AG08396 (cell line): ENCODE measurements around the gene STK32A.
A peak's percentile ranks its signal among the peaks of the same experiment; 100 is the strongest.

Experiments used
- DNase-seq: peaks from one replicate; pipeline ENCODE4 v3.0.0; 2012; ENCODE audit warnings: low spot score, mixed read lengths

STK32A gene

GRCh38 chr5:147391781-147392180 is 157.0 kb downstream of the STK32A start:
- DNase-seq, result peak; percentile 64

GRCh38 chr5:147393874-147394672 is 159.2 kb downstream of the STK32A start:
- no peak for DNase-seq

DNA sequence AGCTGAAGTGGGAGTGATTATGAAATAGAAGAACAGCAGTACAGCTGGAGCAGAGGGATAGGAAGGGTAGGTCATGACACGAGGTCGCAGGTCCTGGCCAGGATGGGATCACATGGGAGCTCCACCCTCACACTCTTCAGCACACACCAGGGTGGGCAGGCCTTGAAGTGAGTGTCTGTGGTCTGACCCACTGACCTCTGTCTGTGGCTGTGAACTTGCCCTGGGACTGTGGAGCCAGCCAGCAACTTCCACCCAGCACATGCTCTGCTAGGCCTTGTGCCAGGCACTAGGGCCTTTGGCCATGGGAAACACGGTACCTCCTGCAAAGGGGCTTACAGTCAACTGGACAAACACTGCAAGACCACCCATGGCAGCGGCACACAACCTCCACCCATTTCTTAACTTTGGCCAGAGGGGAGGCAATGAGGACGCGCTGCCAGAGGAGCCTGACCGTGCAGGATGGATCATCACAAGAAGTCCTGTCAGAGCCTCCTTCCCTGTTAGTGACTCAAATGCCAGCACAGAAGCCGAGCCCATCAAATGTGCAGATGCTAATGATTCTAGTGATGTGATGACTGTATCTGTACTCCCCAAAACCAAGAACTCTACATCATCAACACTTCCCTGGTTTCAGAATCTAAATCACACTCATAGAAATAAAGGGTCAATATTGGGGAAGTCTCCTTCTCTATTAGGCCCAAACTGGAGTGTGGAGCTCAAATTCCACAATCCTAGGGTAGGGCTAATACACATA is 161.4 kb downstream of the STK32A start:
- DNase-seq, result no peak

GRCh38 chr5:147397616-147398015 is 162.8 kb downstream of the STK32A start:
- no peak for DNase-seq

GRCh38 chr5:147398860-147399259 is 164.0 kb downstream of the STK32A start:
- DNase-seq, result no peak

GRCh38 chr5:147400126-147400809 is 165.4 kb downstream of the STK32A start:
- no peak for DNase-seq

DNA sequence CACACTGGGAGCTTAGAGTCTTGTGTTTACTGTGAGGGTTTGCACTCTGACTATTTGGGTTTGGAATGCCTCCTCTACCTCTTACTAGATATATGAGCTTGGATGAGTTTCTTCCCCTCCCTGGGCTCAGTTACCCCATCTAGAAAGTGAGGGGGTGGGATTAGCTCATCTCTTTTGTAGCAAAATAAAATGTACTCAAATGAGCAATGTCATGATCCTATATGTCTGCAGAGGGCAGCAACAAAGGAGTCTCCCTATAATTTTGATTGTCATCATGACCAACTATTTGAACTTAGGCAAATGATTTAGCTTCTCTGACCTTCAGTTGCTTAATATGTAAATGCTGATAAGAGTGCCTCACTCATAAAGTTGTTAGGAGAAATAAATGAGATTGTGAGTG is 166.1 kb downstream of the STK32A start:
- DNase-seq, result no peak

DNA sequence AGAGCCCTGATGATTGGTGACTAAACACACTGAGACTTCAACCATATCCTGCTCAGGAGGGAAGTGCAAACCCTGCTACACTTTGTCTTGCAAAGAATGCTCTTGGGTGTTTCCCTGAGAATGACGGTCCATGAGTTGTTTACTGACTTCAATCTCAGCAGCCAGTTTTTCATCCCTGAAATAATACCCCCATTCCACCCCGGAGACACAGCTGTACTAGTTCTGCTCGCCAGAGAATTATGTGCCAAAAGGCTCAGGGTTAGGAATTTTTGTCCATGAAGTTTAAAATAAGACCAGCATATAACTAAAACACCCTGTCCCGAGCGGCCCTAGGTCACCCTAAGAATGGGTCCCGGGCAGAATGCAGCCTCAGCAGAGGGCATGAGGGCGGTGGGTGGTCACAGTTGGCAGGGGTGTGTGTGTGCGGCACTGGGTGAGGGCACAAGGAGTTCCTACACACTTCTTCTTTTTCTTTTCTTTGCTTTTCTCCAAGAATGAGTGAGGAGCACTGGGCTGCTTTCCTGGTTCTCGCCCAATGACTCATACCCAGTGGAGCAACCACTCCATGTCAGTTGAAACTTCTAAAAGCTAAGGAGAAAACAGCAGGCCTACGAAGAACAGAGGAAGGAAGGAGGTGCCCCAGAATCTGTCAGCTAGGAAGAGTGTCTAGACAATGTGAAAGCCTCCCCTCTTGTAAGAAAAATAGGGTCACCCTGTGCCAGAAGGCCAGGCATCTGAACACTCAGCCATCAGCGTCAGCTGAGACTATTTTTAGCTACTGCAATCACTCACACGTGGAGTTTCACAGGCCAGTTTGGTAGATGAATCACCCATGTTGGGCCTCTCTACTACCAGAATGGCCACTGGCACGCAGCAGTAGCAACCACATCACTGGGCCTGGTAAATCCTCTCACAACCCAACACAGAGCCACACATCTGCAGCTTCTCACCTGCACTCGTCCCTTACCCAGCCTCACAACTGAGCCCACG is 169.1 kb downstream of the STK32A start:
- DNase-seq, result peak; percentile 87

DNA sequence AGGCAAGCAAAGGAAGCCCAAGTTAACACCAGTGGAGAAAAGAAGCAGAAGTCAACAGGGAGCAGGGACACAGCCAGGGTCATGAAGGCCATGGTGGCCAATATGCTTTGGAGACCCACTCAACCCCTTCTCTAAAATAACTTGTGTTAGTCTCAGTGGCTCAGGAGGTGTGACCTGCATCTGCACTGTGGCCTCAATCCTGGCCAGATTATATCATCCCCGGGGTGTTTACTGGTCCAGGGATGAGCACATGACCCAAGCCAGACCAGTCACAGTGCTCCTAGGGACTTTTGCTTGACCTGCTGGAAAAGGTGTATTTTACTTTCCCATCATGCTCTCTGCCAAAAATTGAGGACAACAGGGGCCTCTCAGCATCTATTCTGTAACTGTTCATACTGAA is 169.9 kb downstream of the STK32A start:
- no peak for DNase-seq

- DNase-seq, result no peak
These were observed 171.8 kb downstream of the STK32A start for GRCh38 chr5:147406636-147407035.

DNA sequence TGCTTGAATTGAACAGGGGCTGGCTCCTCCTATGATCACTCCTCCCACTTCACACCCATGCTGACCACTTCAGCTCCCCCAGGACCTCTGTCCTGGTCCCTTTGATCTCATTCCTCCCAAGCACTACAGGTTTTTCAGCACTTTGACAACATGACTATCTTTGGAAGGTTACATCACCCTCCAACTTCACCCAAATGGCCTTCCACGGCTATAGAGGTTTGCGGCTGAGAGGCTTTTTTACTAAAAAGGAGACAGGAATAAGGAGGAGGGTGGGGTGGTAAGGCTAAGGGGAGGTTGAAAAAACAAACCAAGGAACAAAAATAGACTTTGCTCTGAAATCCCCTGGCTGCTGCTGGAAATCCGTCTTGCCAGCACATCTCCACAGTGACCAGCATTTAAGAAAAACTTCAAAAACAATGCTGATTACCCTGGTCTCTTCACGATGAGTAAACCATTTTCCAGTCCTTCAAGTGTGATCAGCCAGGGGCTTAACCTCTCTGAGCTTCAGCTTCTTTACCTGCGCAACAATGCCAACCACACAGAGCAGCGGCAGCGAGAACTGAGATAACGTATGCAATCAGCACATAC is 172.4 kb downstream of the STK32A start:
- peak; percentile 12 for DNase-seq

- DNase-seq, result no peak
These were observed 174.2 kb downstream of the STK32A start for GRCh38 chr5:147408980-147409379.

DNA sequence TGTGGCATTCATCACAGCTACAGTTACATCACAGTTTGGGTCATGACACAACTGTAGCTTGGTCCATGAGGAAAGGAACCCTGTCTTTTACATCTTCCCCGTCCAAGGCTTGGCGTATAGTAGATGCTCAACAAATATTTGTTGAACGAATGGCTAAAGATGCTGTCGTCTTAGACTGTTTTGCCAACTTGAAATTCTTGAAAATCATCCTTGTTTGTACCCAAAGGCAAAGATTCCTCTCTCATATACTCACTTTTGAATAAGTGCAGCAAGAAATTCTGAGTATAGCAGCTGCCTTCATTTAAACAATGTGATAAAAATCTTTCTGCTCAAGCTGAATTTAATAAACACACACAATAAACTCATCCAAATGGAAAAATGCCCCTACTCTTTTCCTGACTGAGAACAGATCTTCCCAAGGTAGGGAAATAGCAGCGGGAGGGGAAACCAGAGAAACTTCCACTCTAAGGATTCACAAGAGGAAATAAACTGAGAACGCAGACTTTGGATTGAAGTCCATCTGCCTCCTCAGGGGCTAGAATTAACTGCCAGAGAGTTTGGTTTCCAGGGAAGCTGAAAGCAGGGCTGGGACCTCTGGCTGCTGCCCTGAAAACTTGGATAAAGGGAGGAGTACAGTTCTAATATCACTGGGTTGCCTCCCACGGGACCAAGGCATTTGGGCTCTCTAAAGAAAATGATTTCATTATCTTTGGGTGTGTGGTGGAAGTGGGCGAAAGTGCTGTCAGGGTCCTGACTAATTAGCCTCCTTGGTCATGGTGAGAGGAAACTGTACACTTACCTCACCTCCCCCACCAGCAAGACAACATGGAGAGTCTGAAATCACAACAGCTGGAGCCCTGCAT is 175.9 kb downstream of the STK32A start:
- no peak for DNase-seq

- DNase-seq, result no peak
These were observed 176.8 kb downstream of the STK32A start for GRCh38 chr5:147411359-147412319.

GRCh38 chr5:147412561-147412960 is 177.7 kb downstream of the STK32A start:
- DNase-seq, result no peak

DNA sequence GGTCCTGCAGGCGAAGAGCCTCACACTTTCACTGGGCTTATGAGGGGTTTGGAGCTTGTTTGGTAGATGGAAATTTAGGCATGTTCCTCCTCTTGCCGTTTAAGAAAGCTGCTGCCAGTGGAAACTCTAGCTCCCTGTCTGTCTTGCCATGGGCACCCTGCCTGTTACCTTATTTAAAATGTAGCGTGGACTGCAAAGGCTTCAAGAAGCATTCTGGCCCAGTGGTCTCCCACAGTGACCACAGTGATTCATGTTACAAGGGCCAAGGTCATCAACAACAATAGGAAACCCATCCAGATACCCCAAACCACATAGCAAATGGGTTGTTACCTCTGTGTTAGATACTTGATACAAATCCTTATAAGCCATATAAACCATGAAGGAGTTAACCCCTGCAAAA is 178.4 kb downstream of the STK32A start:
- DNase-seq, result no peak

DNA sequence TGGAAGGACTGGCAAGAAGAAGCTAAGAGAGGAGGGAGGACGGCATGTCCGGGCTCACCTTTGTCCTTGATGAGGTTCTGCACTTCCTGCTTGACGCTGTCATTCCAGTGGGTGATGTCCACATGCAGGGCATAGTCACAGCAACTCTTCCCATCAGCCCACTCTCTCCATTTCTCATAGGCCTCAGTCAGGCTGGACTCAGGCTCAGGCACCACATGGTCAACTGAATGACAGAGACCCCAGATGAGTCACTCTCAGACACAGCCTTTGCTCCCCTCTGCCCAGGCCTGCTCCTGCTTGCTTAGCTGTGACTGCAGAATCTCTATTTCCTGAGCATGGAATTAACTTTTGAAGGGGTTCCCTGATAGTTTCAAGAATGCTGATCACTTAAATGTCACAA is 180.8 kb downstream of the STK32A start:
- no peak for DNase-seq

DNA sequence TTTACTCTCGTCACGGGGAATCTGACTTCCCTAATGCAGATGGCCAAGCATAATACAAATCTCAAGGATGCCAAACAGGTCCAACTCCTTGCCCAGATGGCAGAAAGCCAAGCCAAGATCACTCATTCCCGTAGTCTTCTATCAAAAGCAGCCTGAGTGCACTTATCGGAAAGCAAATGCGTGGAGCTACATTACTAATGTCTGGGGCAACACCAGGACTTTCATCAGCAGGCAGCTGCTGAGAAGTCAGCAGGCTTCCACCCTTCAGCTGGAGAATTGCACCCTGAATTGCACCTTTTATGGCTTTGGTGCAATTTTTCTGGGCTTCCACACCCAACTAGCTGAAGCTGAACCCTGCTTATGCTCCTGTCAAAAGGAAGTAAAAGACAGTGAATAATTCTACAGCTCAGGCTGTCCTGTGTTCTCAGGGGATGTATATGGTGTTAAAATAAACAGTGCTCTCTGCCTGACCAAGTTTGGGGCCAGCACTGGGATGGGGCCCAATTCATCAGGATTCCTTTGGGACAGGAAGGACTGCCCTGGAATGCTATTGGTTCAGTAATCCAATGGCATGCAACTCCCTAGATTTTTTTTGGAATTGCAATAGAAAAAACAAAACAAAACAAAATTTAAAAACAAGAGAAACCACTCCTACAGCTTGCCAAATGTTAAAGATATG is 182.4 kb downstream of the STK32A start:
- peak; percentile 39 for DNase-seq
